GM21529 (cell line): ENCODE results near the gene MPHOSPH9.
"Not testable (repeated sequence)": the region's sequence is repeated elsewhere in the genome, so short reads cannot be mapped to it uniquely, and the experiment has no call there.

Experiments used
- ATAC-seq: cut with Tn5 transposase; IDR thresholded peaks from one replicate; pipeline ENCODE4 v1.9.1; 2021; ENCODE audit not compliant: unreplicated experiment

The MPHOSPH9 gene

GRCh38 chr12:123261196-123261595 lies 28.3 kb upstream of the MPHOSPH9 start:
- no peak for ATAC-seq

GRCh38 chr12:123260081-123260480 lies 27.1 kb upstream of the MPHOSPH9 start:
- ATAC-seq = no peak

DNA sequence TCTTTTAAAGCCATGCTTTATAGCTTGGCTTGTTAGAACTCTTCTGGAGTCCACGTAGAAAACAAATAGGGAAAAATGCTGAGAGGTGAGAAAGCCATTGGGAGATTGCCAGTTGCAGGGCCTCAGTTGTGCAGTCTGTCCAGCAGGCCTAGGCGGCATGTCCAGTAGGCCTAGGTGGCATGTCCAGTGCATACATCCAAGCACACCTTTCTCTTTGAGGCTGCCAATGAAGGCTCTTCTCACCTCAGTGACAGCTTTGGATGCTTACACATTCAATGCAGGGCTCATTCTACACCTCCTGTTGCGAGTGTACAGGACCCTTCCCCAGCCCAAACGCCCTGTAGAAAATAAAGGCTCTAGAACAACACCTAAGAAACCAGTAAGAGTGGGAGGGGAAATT lies 25.7 kb upstream of the MPHOSPH9 start:
- ATAC-seq = no peak

GRCh38 chr12:123254853-123255446 lies 22.0 kb upstream of the MPHOSPH9 start:
- no peak for ATAC-seq

- no peak for ATAC-seq
Observed at GRCh38 chr12:123253641-123254459, 20.9 kb upstream of the MPHOSPH9 start.

DNA sequence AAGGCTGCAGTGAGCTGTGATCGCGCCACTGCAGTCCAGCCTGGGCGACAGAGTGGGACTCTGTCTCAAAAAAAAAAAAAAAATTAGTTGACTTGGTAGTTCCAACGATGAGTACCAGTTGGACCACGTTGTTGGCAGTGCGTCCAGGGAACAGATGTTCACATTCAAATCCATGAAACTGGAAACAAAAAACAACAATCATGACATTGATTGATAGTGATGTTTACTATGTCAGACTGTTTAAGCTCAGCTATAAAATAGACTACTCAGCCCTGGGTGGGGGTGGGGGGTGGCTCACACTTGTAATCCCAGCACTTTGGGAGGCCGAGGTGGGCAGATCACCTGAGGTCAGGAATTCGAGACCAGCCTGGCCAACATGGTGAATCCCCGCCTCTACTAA lies 19.4 kb upstream of the MPHOSPH9 start:
- not testable (repeated sequence) for ATAC-seq

DNA sequence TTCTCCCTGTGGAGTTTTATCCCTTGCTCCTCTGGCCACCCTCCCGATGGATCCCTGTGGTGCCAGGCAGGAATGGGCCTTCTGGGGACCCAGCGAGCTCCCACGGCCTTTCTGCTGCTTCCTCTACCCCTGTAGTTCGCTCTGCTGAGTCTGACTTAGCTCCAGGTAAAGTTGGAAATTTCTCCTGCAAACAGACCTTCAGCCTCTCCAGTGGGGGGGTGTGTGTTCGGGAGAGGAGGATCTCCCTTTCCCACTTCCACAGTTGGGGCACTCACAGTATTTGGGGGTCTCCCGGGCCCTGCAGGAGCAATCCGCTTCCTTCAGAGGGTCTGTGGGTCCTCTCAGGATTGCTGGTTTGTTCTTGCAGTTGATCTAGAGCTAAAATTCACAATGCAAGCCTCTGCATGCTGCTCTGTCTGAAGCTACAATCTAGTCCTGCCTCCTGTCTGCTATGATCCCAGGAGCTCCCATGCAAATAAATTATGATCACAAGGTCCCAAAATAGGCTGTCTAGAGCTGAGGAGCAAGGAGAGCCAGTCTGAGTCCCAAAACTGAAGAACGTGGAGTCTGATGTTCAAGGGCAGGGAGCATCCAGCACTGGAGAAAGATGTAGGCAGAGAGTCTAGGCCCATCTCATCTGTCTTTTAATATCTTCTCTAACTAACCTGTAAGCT lies 18.6 kb upstream of the MPHOSPH9 start:
- no peak for ATAC-seq

GRCh38 chr12:123250471-123251383 lies 17.8 kb upstream of the MPHOSPH9 start:
- ATAC-seq = no peak

DNA sequence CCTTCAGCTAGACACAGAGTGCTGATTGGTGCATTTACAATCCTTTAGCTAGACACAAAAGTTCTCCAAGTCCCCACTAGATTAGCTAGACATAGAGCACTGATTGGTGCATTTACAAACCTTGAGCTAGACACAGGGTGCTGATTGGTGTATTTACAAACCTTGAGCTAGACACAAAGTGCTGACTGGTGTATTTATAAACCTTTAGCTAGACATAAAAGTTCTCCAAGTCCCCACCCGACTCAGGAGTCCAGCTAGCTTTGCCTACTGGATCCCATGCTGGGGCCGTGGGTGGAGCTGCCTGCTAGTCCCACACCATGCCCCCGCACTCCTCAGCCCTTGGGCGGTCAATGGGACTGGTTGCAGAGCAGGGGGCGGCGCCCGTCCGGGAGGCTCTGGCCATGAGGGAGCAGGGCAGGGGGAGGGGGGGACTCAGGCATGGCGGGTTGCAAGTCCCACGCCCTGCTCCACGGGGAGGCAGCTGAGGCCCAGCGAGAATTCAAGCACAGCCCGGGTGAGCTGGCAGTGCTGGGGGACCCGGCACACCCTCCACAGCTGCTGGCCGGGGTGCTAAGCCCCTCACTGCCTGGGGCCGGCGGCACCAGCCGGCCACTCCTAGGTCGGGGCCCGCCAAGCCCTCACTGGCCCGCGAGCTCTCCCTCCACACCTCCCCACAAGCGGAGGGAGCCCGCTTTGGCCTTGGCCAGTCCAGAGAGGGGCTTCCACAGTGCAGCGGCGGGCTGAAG lies 16.2 kb upstream of the MPHOSPH9 start:
- ATAC-seq = not testable (repeated sequence)

- not testable (repeated sequence) for ATAC-seq
Observed at GRCh38 chr12:123248129-123248528, 15.2 kb upstream of the MPHOSPH9 start.

- ATAC-seq = no peak
Observed at GRCh38 chr12:123245678-123246077, 12.7 kb upstream of the MPHOSPH9 start.

GRCh38 chr12:123243671-123244262 lies 10.8 kb upstream of the MPHOSPH9 start:
- ATAC-seq = no peak

GRCh38 chr12:123242116-123242904 lies 9.4 kb upstream of the MPHOSPH9 start:
- no peak for ATAC-seq

DNA sequence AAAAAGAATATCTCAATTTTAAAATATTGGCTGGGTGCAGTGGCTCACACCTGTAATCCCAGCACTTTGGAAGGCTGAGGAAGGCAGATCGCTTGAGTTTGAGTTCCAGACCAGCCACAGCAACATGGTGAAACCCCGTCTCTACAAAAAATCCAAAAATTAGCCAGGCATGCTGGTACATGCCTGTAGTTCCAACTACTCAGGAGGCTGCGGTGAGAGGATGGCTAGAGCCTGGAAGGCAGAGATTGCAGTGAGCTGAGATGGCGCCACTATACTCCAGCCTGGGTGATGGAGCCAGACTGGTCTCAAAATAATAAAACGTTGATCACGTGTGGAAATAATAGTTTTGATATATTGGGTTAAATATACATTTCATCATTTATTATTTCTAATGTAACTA lies 6.0 kb upstream of the MPHOSPH9 start:
- ATAC-seq = no peak

DNA sequence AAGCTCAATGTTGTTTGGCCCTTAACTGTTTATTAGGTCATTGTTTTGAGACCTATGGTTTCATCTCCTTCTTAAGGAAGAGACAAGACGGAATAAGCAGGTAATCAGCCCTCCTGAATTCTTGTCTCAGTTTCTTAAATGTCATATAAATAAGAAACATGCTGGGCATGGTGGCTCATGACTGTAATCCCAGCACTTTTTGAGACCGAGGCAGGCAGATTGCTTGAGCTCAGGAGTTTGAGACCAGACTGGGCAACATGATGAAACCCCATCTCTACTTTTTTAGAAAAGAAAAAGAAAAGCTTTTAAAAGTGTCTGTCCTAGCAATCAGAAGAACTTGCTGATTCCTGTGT lies 5.4 kb upstream of the MPHOSPH9 start:
- no peak for ATAC-seq

- ATAC-seq = no peak
Observed at GRCh38 chr12:123237646-123238329, 4.8 kb upstream of the MPHOSPH9 start.

- peak; percentile 7 for ATAC-seq
Observed at GRCh38 chr12:123233505-123234308, 766 bp upstream of the MPHOSPH9 start.

DNA sequence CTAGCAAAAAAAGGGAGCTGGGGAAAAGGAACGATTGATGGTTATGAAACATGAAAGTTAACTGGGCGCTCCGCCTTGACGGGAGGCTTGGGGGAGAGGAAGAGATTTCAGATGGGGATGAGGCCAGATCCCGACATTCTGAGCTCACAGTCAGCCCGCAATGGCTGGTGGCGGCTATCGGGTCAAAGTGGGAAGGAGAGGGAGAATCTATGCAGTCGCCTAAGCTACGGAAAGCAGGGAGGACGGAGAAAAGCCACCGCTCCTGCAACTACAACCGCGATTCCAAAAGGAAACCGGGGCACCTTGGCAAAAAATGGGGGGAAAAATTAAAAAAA lies 502 bp downstream of the MPHOSPH9 start:
- no peak for ATAC-seq
